Activated CD4-positive, alpha-beta T cell treated with anti-CD3 and anti-CD28 coated beads, Interleukin-2, amount 10 ng/mL, durations not matched to agents 24 days and 14 days (primary cell): ENCODE results near the gene KIAA0319L. TPM values are rescaled to one million over a fixed set of nuclear protein-coding genes. Genes with fewer than 3 reads are reported as not detected.

Source experiments
- DNase-seq: peaks from one replicate; pipeline ENCODE4 v3.0.0; 2022
- H3K27ac Mint-ChIP-seq: one replicate; pipeline ENCODE4 v1.8.0; 2022; ENCODE audit warnings: mild to moderate bottlenecking, mixed read lengths
- H3K27me3 Mint-ChIP-seq: one replicate; pipeline ENCODE4 v1.8.0; 2022; ENCODE audit warnings: mixed read lengths
- H3K36me3 Mint-ChIP-seq: one replicate; pipeline ENCODE4 v1.8.0; 2022; ENCODE audit warnings: low read depth, mild to moderate bottlenecking, mixed read lengths
- H3K4me1 Mint-ChIP-seq: one replicate; pipeline ENCODE4 v1.8.0; 2021; ENCODE audit warnings: mixed read lengths
- H3K4me3 Mint-ChIP-seq: one replicate; pipeline ENCODE4 v1.8.0; 2022; ENCODE audit warnings: mild to moderate bottlenecking, moderate library complexity, mixed read lengths
- H3K9me3 Mint-ChIP-seq: one replicate; pipeline ENCODE4 v1.8.0; 2021; ENCODE audit warnings: mixed read lengths
- intact Hi-C: fragments of 100-400 bp; cut with micrococcal nuclease; formaldehyde crosslinking; loops from one replicate; pipeline ENCODE4 v1.15.1; 2023
- total RNA-seq: library from RNA; stranded (reverse); gene quantifications from 2 replicates; pipeline ENCODE4 v1.2.3, GENCODE V29; 2022

Gene KIAA0319L
- total RNA-seq, 1 donor from 2014 or later: 35.2 TPM

- Mint-ChIP-seq H3K27ac (no peak overlapping the region), H3K9me3 (peaks cover 37% of the 10 kb centered on the region), H3K27me3 (no peaks in the 10 kb centered on the region), H3K36me3 (peaks cover 66% of the 10 kb centered on the region), H3K4me1 (peaks cover 8% of the 10 kb centered on the region), H3K4me3 (no peak overlapping the region)
- DNase-seq: no peak
- intact Hi-C loops: no loop called here
Observed at GRCh38 chr1:35530946-35531345, 26.3 kb downstream of the KIAA0319L start.

DNA sequence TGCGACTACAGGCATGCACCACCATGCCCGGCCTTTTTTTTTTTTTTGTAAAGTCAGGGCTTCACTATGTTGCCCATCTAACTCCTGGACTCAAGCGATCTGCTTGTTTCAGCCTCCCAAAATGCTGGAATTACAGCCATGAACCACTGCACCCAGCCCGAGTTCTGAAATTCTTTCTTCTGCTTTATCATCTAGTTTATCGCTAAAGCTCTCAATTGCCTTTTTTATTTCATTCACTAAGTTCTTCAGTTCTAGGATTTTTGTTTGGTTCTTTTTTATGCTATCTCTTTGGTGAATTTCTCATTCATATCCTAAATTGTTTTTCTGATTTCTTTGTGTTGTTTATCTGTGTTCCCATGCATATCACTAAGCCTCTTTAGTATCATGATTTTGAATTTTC, 27.0 kb downstream of the KIAA0319L start:
- no peaks in the 10 kb centered on the region for H3K27me3 Mint-ChIP-seq
- intact Hi-C loops: no loop called here

GRCh38 chr1:35524106-35524505, 33.1 kb downstream of the KIAA0319L start:
- H3K36me3 Mint-ChIP-seq: peaks cover 43% of the 10 kb centered on the region

More for the DNA sequence above, 27.0 kb downstream of the KIAA0319L start:
- H3K4me1 Mint-ChIP-seq: peaks cover 4% of the 10 kb centered on the region
- no peak overlapping the region for H3K27ac Mint-ChIP-seq
- no peak for DNase-seq
- peaks cover 42% of the 10 kb centered on the region for H3K9me3 Mint-ChIP-seq
- H3K4me3 Mint-ChIP-seq: no peak overlapping the region
- H3K36me3 Mint-ChIP-seq: peaks cover 72% of the 10 kb centered on the region

DNA sequence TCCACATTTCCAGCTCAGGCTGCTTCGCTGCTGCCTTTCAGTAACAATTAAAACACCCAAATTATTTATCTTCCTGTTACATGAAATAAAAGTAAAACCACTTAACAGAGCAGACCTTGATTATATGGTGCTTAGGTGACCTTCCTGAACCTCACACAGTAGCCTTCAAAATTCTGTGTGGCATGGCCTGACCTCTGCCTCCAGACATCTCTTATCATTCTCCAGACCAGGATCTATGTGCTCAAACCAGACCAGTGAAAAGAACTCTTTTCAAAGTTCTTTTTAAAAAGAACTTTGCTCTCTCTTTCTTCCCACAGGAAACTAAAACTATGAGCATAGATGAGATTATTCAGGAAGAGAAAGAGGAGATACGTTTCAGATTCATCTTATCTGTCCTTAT, 37.8 kb downstream of the KIAA0319L start:
- Mint-ChIP-seq H3K27ac (no peak overlapping the region), H3K9me3 (peaks cover 32% of the 10 kb centered on the region), H3K36me3 (peaks cover 45% of the 10 kb centered on the region), H3K4me1 (peaks cover 5% of the 10 kb centered on the region), H3K4me3 (no peak overlapping the region), H3K27me3 (no peaks in the 10 kb centered on the region)
- no peak for DNase-seq
- intact Hi-C loops: no loop called here

More at GRCh38 chr1:35524106-35524505, 33.1 kb downstream of the KIAA0319L start:
- intact Hi-C loops: no loop called here
- Mint-ChIP-seq H3K4me1 (peaks cover 5% of the 10 kb centered on the region), H3K9me3 (peaks cover 38% of the 10 kb centered on the region), H3K27ac (no peak overlapping the region), H3K4me3 (no peak overlapping the region), H3K27me3 (no peaks in the 10 kb centered on the region)
- no peak for DNase-seq

DNA sequence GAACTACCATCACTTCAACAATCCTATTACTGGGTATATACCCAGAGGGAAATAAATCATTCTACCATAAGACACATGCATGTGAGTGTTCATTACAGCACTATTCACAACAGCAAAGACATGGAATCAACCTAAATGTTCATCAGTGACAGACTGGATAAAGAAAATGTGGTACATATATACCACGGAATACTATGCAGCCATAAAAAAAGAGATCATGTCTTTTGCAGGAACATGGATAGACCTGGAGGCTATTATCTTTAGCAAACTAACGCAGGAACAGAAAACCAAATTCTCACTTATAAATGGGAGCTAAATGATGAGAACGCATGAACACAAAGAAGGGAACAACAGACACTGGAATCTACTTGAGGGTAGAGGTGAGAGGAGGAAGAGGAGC, 39.0 kb downstream of the KIAA0319L start:
- no peaks in the 10 kb centered on the region for H3K27me3 Mint-ChIP-seq
- H3K4me3 Mint-ChIP-seq: no peak overlapping the region
- peaks cover 25% of the 10 kb centered on the region for H3K9me3 Mint-ChIP-seq
- intact Hi-C loops: no loop called here
- peaks cover 5% of the 10 kb centered on the region for H3K4me1 Mint-ChIP-seq
- H3K27ac Mint-ChIP-seq: no peak overlapping the region
- H3K36me3 Mint-ChIP-seq: peaks cover 40% of the 10 kb centered on the region
- no peak for DNase-seq

- H3K4me3 Mint-ChIP-seq: no peak overlapping the region
- H3K27me3 Mint-ChIP-seq: no peaks in the 10 kb centered on the region
- intact Hi-C loops: no loop called here
- peaks cover 10% of the 10 kb centered on the region for H3K9me3 Mint-ChIP-seq
- DNase-seq: no peak
- peaks cover 40% of the 10 kb centered on the region for H3K36me3 Mint-ChIP-seq
- peaks cover 34% of the 10 kb centered on the region for H3K4me1 Mint-ChIP-seq
- H3K27ac Mint-ChIP-seq: no peak overlapping the region
Observed at GRCh38 chr1:35511305-35511704, 45.9 kb downstream of the KIAA0319L start.

GRCh38 chr1:35509558-35509957, 47.6 kb downstream of the KIAA0319L start:
- Mint-ChIP-seq H3K27me3 (no peaks in the 10 kb centered on the region), H3K27ac (no peak overlapping the region), H3K4me1 (peaks cover 48% of the 10 kb centered on the region), H3K4me3 (no peak overlapping the region), H3K9me3 (peaks cover 3% of the 10 kb centered on the region), H3K36me3 (peaks cover 32% of the 10 kb centered on the region)
- intact Hi-C loops: loop anchor here (5.0 kb wide), 1 partner anchor 57 kb away; no protein-coding TSS in a partner anchor
- no peak for DNase-seq

DNA sequence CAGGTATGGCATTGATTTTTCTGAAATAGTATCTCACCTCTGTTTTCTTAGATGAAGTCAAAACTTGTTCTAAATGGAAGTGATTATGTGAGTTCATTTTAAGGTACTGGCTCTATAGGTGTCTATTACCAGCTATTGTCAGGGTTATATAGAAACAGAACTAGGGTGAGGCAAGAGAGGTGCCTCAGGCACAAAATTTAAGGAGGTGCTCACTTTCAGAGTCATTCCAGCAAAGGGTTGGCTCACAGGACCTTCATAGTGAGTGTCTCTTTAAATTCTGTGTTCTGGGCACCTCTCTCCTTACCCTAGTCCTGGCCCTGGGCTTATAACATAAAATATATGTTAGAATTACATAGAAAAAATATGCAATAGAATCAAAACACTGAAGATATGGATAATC, 49.3 kb downstream of the KIAA0319L start:
- peak overlapping the region; percentile 79 for H3K4me3 Mint-ChIP-seq
- intact Hi-C loops: loop anchor here (5.0 kb wide), 1 partner anchor 56 kb away; no protein-coding TSS in a partner anchor
- no peak for DNase-seq
- H3K27ac Mint-ChIP-seq: peak overlapping the region; percentile 52
- H3K9me3 Mint-ChIP-seq: peaks cover 3% of the 10 kb centered on the region
- peaks cover 53% of the 10 kb centered on the region for H3K4me1 Mint-ChIP-seq
- no peaks in the 10 kb centered on the region for H3K27me3 Mint-ChIP-seq
- peaks cover 31% of the 10 kb centered on the region for H3K36me3 Mint-ChIP-seq

- peak; percentile 72 for DNase-seq
- Mint-ChIP-seq H3K4me3 (peak overlapping the region; percentile 79), H3K36me3 (peaks cover 34% of the 10 kb centered on the region), H3K27ac (peak overlapping the region; percentile 91), H3K27me3 (no peaks in the 10 kb centered on the region), H3K9me3 (peaks cover 8% of the 10 kb centered on the region), H3K4me1 (peaks cover 59% of the 10 kb centered on the region)
- intact Hi-C loops: loop anchor here (1.0 to 5.0 kb wide), 3 partner anchors 32 to 55 kb away; partner anchors contain the start of genes KIAA0319L and NCDN
Observed at GRCh38 chr1:35506960-35507912, 50.0 kb downstream of the KIAA0319L start.

DNA sequence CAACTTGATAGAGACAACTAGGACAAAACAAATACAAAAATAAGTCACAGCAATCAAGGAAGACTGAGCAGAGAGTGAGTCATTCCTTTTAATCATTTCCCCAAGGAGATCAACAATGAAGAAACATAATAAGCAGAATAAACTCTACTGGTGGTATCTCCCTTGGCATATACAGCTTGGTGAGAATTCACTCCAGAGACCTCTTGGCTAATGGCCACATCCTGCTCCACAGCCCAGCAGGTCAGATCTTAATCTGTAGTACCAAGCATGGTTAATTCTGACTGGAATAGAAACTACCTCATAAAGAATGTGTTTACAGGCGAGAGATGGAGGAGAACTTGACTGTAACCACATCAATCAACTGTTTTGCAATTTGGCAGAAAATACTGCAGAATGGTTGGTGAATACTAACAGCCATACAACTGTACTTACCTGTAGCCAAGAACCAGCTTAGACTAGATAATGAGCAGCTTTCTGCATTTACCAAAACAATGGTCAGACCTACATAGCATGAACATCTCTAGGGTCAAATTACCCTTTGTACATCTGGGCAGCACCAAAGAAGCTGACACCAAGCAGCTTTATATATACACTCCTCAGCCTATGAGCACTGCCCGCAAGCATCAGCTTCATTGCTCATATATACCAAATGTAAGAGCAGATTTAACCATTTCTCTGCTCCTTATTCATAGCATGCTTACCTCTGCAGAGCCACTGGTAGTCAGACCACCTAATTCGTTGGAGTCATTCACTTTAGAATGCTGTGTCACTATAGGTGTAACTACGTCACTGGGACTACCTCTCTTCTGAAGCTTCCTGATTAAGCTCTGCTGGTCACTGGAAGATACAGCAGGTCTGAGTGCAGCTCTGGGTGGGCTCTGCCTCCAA, 51.0 kb downstream of the KIAA0319L start:
- peak; percentile 91 for DNase-seq
- Mint-ChIP-seq H3K9me3 (peaks cover 8% of the 10 kb centered on the region), H3K27ac (peak overlapping the region; percentile 91), H3K4me3 (peak overlapping the region; percentile 79), H3K36me3 (peaks cover 33% of the 10 kb centered on the region), H3K4me1 (peaks cover 61% of the 10 kb centered on the region), H3K27me3 (no peaks in the 10 kb centered on the region)
- intact Hi-C loops: loop anchor here (1.0 to 5.0 kb wide), 3 partner anchors 33 to 54 kb away; partner anchors contain the start of genes KIAA0319L and NCDN

DNA sequence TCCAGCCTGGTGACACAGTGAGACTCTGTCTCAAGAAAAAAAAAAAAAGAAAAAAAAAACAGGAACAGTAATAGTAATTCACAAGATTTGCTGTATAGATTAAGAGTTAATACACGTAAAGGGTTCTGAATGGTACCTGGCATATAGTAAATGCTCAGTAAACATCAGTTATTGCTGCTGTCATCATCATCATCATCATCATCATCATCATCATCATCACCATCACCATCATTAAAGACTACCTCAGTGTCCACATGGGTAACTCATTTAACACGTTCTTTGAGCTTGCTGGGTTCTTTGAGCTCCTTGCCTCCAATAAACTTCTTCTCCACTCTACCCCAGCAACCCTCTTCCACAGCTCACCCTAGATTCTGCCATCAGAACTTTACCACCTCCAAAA, 55.0 kb downstream of the KIAA0319L start:
- intact Hi-C loops: no loop called here
- H3K4me3 Mint-ChIP-seq: no peak overlapping the region
- peaks cover 27% of the 10 kb centered on the region for H3K36me3 Mint-ChIP-seq
- no peaks in the 10 kb centered on the region for H3K27me3 Mint-ChIP-seq
- DNase-seq: no peak
- peaks cover 8% of the 10 kb centered on the region for H3K9me3 Mint-ChIP-seq
- H3K4me1 Mint-ChIP-seq: peaks cover 67% of the 10 kb centered on the region
- H3K27ac Mint-ChIP-seq: no peak overlapping the region

GRCh38 chr1:35500439-35500838, 56.8 kb downstream of the KIAA0319L start:
- Mint-ChIP-seq H3K27me3 (no peaks in the 10 kb centered on the region), H3K27ac (no peak overlapping the region), H3K9me3 (peaks cover 8% of the 10 kb centered on the region), H3K4me3 (peak overlapping the region; percentile 11), H3K36me3 (peaks cover 30% of the 10 kb centered on the region), H3K4me1 (peaks cover 52% of the 10 kb centered on the region)
- no peak for DNase-seq
- intact Hi-C loops: no loop called here

DNA sequence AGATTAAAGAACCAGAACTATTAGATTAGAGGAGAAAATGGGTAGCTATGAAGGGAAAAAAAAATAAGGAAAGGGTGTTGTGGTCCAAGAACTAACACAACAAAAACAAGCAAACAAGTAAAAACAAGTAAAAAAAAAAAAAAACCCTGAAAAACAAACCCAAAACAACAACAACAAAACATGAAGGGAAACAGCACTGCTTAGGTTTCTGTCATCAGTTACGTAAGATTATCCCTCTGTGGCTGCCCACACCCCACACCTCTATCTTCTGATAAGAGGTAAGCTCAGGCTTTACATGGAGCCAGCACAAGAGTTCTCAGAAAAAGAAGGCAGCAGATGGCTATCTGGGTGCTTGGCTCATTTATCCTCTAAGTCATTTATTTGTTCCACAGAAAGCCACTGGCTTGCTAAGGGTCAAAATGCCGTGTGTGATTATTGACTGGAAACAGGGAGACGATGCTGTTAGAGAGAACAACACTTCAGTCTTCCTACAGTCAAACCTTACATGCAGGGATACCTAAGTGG, 57.5 kb downstream of the KIAA0319L start:
- Mint-ChIP-seq H3K4me1 (peaks cover 46% of the 10 kb centered on the region), H3K27ac (peak overlapping the region; percentile 64), H3K27me3 (no peaks in the 10 kb centered on the region), H3K4me3 (peak overlapping the region; percentile 67), H3K9me3 (peaks cover 6% of the 10 kb centered on the region), H3K36me3 (peaks cover 28% of the 10 kb centered on the region)
- peak; percentile 89 for DNase-seq
- intact Hi-C loops: no loop called here
